Neural crest cell (in vitro differentiated cells): ENCODE results near the gene ARID4A. TPM values are rescaled to one million over a fixed set of nuclear protein-coding genes. Genes with fewer than 3 reads are reported as not detected.
A peak's percentile ranks its signal among the peaks of the same experiment; 100 is the strongest.
"Not testable (repeated sequence)": the region's sequence is repeated elsewhere in the genome, so short reads cannot be mapped to it uniquely, and the experiment has no call there.

Experiments
- DNase-seq: peaks from one replicate; pipeline ENCODE4 v3.0.0; 2021; ENCODE audit warnings: low read depth, mixed read lengths, low spot score
- H3K27ac Mint-ChIP-seq: one replicate; pipeline ENCODE4 v1.8.0; 2021; ENCODE audit warnings: mild to moderate bottlenecking, mixed read lengths; ENCODE audit not compliant: unreplicated experiment
- H3K27me3 Mint-ChIP-seq: 2 replicates; pipeline ENCODE4 v1.8.0; 2021; ENCODE audit warnings: low read depth, mild to moderate bottlenecking, mixed read lengths
- H3K36me3 Mint-ChIP-seq: 2 replicates; pipeline ENCODE4 v1.8.0; 2021; ENCODE audit warnings: low read depth, mild to moderate bottlenecking, mixed read lengths
- H3K4me1 Mint-ChIP-seq: 2 replicates; pipeline ENCODE4 v1.8.0; 2021; ENCODE audit warnings: mixed read lengths
- H3K4me3 Mint-ChIP-seq: one replicate; pipeline ENCODE4 v1.8.0; 2021; ENCODE audit warnings: mild to moderate bottlenecking, mixed read lengths
- H3K9me3 Mint-ChIP-seq: 2 replicates; pipeline ENCODE4 v1.8.0; 2021; ENCODE audit warnings: mixed read lengths
- CTCF ChIP-seq: fragments of 200-600 bp; sonication (generic); conservative IDR thresholded peaks from 2 replicates; pipeline ENCODE4 v1.5.0; 2021; ENCODE audit warnings: antibody characterized with exemption, mild to moderate bottlenecking
- total RNA-seq: library from RNA; stranded (reverse); gene quantifications from 2 replicates; pipeline ENCODE4 v1.2.1, GENCODE V29; 2021

The ARID4A gene
- total RNA-seq, 1 donor from 2014 or later, result 30.5 TPM

DNA sequence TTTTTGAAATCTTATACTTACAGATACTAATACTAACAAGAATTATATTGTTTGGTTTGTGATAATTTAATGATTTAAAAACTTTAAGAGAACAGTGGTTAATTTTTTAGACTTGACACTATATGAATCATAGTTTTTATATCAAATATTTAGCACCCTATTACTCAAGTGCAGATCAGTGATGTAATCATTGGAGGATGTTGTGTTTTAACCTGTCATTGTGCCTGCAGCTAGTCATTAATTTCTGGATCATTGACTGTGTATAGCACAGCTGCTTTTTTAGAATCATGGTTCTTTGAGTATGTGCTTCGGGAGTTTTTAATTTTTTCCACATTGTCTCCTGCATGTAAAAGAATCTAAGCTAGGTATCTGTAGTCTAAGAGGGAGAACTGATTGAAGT is 17.3 kb downstream of the ARID4A start:
- no peaks in the 10 kb centered on the region for H3K4me1 Mint-ChIP-seq
- peaks cover 3% of the 10 kb centered on the region for H3K36me3 Mint-ChIP-seq
- H3K27ac Mint-ChIP-seq, result peak overlapping the region; percentile 78
- no peak for TF ChIP-seq CTCF
- no peak for DNase-seq
- H3K9me3 Mint-ChIP-seq, result no peaks in the 10 kb centered on the region
- no peak overlapping the region for H3K4me3 Mint-ChIP-seq
- H3K27me3 Mint-ChIP-seq, result no peaks in the 10 kb centered on the region

- H3K9me3 Mint-ChIP-seq, result no peaks in the 10 kb centered on the region
- peaks cover 11% of the 10 kb centered on the region for H3K4me1 Mint-ChIP-seq
- no peak overlapping the region for H3K4me3 Mint-ChIP-seq
- no peak for DNase-seq
- H3K27me3 Mint-ChIP-seq, result no peaks in the 10 kb centered on the region
- no peak for TF ChIP-seq CTCF
- H3K27ac Mint-ChIP-seq, result no peak overlapping the region
- H3K36me3 Mint-ChIP-seq, result peaks cover 9% of the 10 kb centered on the region
Observed at GRCh38 chr14:58327019-58327418, 28.7 kb downstream of the ARID4A start.

- no peaks in the 10 kb centered on the region for H3K27me3 Mint-ChIP-seq
- peak overlapping the region; percentile 96 for H3K27ac Mint-ChIP-seq
- DNase-seq, result peak; percentile 38
- no peak for TF ChIP-seq CTCF
- H3K4me3 Mint-ChIP-seq, result peak overlapping the region; percentile 89
- H3K9me3 Mint-ChIP-seq, result no peaks in the 10 kb centered on the region
- H3K36me3 Mint-ChIP-seq, result peaks cover 9% of the 10 kb centered on the region
- H3K4me1 Mint-ChIP-seq, result peaks cover 29% of the 10 kb centered on the region
Observed at GRCh38 chr14:58331111-58331510, 32.8 kb downstream of the ARID4A start.

DNA sequence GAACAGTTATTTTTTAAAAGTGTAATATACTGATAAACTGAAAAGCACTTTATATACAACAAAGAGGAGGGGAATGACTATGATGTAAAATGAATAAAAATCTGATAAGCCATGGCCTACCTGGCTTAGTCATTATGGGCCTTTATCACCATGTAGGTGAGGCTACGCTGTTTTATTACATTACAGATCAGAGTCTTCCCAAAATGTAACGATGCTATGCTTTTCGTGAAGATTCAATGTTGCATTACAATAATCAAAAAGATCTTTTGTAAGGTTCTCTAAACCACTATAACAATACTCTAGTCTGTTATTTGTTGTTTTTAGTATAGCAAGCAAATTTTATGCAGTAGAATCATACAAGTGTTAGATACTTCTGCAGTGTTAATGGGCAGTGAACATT is 34.2 kb downstream of the ARID4A start:
- Mint-ChIP-seq H3K4me1 (peaks cover 29% of the 10 kb centered on the region), H3K27ac (peak overlapping the region; percentile 48), H3K4me3 (peak overlapping the region; percentile 79), H3K9me3 (no peaks in the 10 kb centered on the region), H3K36me3 (peaks cover 4% of the 10 kb centered on the region), H3K27me3 (no peaks in the 10 kb centered on the region)
- TF ChIP-seq CTCF, result no peak
- no peak for DNase-seq

DNA sequence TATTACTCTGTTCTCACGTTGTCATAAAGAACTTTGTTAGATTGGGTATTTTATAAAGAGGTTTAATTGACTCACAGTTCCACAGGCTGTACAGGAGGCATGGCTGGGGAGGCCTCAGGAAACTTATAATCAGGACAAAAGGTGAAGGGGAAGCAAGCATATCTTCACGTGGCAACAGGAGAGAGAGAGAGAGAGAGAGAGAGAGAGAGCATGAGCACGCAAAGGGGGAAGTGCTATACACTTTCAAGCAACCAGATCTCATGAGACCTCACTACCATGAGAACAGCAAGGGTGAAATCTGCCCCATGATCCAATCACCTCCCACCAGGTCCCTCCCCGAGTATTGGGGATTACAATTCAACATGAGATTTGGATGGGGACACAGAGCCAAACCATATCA is 41.3 kb downstream of the ARID4A start:
- not testable (repeated sequence) for H3K4me3 Mint-ChIP-seq, H3K36me3 Mint-ChIP-seq, H3K9me3 Mint-ChIP-seq, H3K4me1 Mint-ChIP-seq, DNase-seq, H3K27me3 Mint-ChIP-seq
- H3K27ac Mint-ChIP-seq, result peak overlapping the region; percentile 16

DNA sequence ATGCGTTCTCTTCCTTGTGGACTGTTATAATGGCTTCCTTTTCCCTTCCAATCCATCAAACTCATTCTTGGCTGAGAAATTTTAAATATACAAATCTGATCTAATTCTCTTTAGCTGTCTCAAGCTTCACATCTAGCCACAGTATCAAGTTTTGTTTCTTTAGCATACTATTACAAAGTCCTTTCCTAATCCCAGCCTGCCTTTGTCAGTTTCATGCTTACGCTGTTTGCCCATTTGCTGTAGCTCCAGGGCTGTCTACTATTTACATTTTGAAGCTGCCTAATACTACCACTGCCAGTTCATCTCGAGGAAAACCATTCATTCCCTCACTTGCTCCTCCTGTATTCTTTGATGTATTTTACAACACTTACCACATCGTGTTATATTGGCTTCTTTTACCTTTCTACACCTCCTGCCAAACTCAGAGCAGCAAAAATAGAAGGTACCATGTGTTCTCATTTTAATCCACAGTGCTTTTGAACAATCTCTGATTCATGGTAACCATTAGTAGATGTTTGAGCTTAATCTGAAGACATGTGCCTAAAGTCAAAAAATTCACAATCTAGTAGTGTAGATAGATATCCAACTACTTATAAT is 42.9 kb downstream of the ARID4A start:
- peaks cover 2% of the 10 kb centered on the region for H3K36me3 Mint-ChIP-seq
- H3K9me3 Mint-ChIP-seq, result no peaks in the 10 kb centered on the region
- TF ChIP-seq CTCF, result no peak
- no peaks in the 10 kb centered on the region for H3K4me1 Mint-ChIP-seq
- no peak overlapping the region for H3K27ac Mint-ChIP-seq
- no peak overlapping the region for H3K4me3 Mint-ChIP-seq
- no peak for DNase-seq
- no peaks in the 10 kb centered on the region for H3K27me3 Mint-ChIP-seq

DNA sequence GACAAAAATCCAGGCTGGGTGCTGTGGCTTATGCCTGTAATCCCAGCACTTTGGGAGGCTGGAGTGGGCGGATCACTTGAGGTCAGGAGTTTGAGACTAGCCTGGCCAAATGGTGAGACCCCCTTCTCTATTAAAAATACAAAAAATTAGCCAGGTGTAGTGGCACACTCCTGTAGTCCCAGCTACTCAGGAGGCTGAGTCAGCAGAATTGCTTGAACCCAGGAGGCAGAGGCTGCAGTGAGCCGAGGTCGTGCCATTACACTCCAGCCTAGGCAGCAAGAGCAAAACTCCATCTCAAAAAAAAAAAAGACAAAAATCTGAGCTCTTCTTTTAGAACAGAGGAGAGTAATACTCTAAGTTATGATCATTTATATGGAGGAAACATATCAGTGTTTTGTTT is 45.2 kb downstream of the ARID4A start:
- H3K27ac Mint-ChIP-seq, H3K4me3 Mint-ChIP-seq, H3K4me1 Mint-ChIP-seq, H3K36me3 Mint-ChIP-seq, DNase-seq, H3K27me3 Mint-ChIP-seq, H3K9me3 Mint-ChIP-seq: not testable (repeated sequence)
